ENCODE measurements around the gene BANP.
"Not testable (repeated sequence)": the region's sequence is repeated elsewhere in the genome, so short reads cannot be mapped to it uniquely, and the experiment has no call there.

GRCh38 chr16:87986361-87986849 is 35.2 kb downstream of the BANP start:
- not testable (repeated sequence) for TF ChIP-seq CTCF (conservative IDR thresholded peaks at IDR 0.05; ENCODE audit: low read length); EZH2phosphoT487 (IDR thresholded peaks at IDR 0.05; ENCODE audit: borderline replicate concordance, low read depth, low read length)
